ENCODE results near the gene MOGAT3. TPM values are rescaled to one million over a fixed set of nuclear protein-coding genes. Genes with fewer than 3 reads are reported as not detected.

Gene MOGAT3
- total RNA-seq, 2 experiments from 2014 or later, result not detected

GRCh38 chr7:101189109-101189508 is 11.7 kb downstream of the MOGAT3 start:
- Mint-ChIP-seq H3K27me3 (peaks cover 13% of the 10 kb centered on the region), H3K4me1 (peaks cover 2% of the 10 kb centered on the region), H3K27ac (no peak overlapping the region), H3K9me3 (no peaks in the 10 kb centered on the region), H3K4me3 (no peak overlapping the region), H3K36me3 (ENCODE audit: low read depth) (no peaks in the 10 kb centered on the region)
- CTCF ChIA-PET, result no interaction called here
- DNase-seq, result no peak
- POLR2A ChIA-PET, result no interaction called here

- ChIA-PET CTCF (interaction anchor here (0.5 to 0.6 kb wide), 2 partner anchors 17 to 63 kb away, joined by 3 read pairs; no protein-coding TSS in a partner anchor), POLR2A (no interaction called here)
- H3K4me1 Mint-ChIP-seq, result peaks cover 5% of the 10 kb centered on the region
- H3K36me3 Mint-ChIP-seq (ENCODE audit: low read depth), result no peaks in the 10 kb centered on the region
- no peak overlapping the region for H3K27ac Mint-ChIP-seq
- H3K9me3 Mint-ChIP-seq, result no peaks in the 10 kb centered on the region
- no peak for DNase-seq
- H3K27me3 Mint-ChIP-seq, result peaks cover 18% of the 10 kb centered on the region
- H3K4me3 Mint-ChIP-seq, result no peak overlapping the region
These were observed 13.9 kb downstream of the MOGAT3 start for GRCh38 chr7:101186844-101187428.

DNA sequence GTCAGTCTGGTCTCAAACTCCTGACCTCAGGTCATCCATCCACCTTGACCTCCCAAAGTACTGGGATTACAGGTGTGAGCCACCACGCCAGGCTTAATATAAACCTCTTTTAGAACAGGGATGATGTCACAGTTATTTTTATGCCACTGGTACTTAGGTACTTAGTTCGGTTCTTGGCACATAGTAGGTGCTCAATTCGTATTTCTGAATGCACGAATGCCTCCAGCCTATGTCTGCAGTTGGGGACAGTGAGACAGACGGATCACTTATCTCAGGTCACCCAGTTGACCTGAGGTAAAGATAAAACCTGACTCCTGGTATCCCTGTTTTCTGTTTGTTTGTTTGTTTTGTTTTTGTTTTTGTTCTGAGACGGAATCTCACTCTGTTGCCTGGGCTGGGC is 14.6 kb downstream of the MOGAT3 start:
- Mint-ChIP-seq H3K36me3 (ENCODE audit: low read depth) (no peaks in the 10 kb centered on the region), H3K27ac (no peak overlapping the region), H3K4me1 (peaks cover 5% of the 10 kb centered on the region), H3K27me3 (peaks cover 19% of the 10 kb centered on the region), H3K4me3 (no peak overlapping the region), H3K9me3 (no peaks in the 10 kb centered on the region)
- ChIA-PET POLR2A (no interaction called here), CTCF (no interaction called here)
- no peak for DNase-seq

- H3K4me1 Mint-ChIP-seq, result peaks cover 5% of the 10 kb centered on the region
- H3K4me3 Mint-ChIP-seq, result no peak overlapping the region
- POLR2A ChIA-PET, result no interaction called here
- no peak overlapping the region for H3K27ac Mint-ChIP-seq
- peaks cover 26% of the 10 kb centered on the region for H3K27me3 Mint-ChIP-seq
- H3K36me3 Mint-ChIP-seq (ENCODE audit: low read depth), result no peaks in the 10 kb centered on the region
- no peaks in the 10 kb centered on the region for H3K9me3 Mint-ChIP-seq
- no peak for DNase-seq
- CTCF ChIA-PET, result interaction anchor here (0.8 to 1.8 kb wide), 2 partner anchors 10 to 46 kb away, joined by 3 to 6 read pairs; no protein-coding TSS in a partner anchor
These were observed 15.5 kb downstream of the MOGAT3 start for GRCh38 chr7:101185258-101185839.

GRCh38 chr7:101180130-101180755 is 20.6 kb downstream of the MOGAT3 start, which contains the start of gene NAT16:
NAT16 (minus strand) TSS chr7:101180293; CDS start chr7:101174807, 5,486 bp downstream.
- POLR2A ChIA-PET, result no interaction called here
- no peak within 1 kb of the TSS for H3K4me3 Mint-ChIP-seq
- peaks cover 9% of the 10 kb centered on the region for H3K4me1 Mint-ChIP-seq
- no peaks in the 10 kb centered on the region for H3K9me3 Mint-ChIP-seq
- H3K27ac Mint-ChIP-seq, result no peak within 1 kb of the TSS
- CTCF ChIA-PET, result no interaction called here
- no peaks in the 10 kb centered on the region for H3K36me3 Mint-ChIP-seq (ENCODE audit: low read depth)
- DNase-seq, result no peak
- peaks cover 63% of the 10 kb centered on the region for H3K27me3 Mint-ChIP-seq

GRCh38 chr7:101179713-101180112 is 21.1 kb downstream of the MOGAT3 start:
- peaks cover 9% of the 10 kb centered on the region for H3K4me1 Mint-ChIP-seq
- no peaks in the 10 kb centered on the region for H3K36me3 Mint-ChIP-seq (ENCODE audit: low read depth)
- no peak overlapping the region for H3K27ac Mint-ChIP-seq
- peaks cover 67% of the 10 kb centered on the region for H3K27me3 Mint-ChIP-seq
- ChIA-PET CTCF (no interaction called here), POLR2A (no interaction called here)
- no peak for DNase-seq
- H3K4me3 Mint-ChIP-seq, result no peak overlapping the region
- H3K9me3 Mint-ChIP-seq, result no peaks in the 10 kb centered on the region

GRCh38 chr7:101179117-101179516 is 21.7 kb downstream of the MOGAT3 start:
- DNase-seq, result no peak
- ChIA-PET CTCF (interaction anchor here (0.6 kb wide), 1 partner anchor 44 kb away, joined by 3 read pairs; no protein-coding TSS in a partner anchor), POLR2A (no interaction called here)
- H3K9me3 Mint-ChIP-seq, result no peaks in the 10 kb centered on the region
- no peaks in the 10 kb centered on the region for H3K36me3 Mint-ChIP-seq (ENCODE audit: low read depth)
- peak overlapping the region; percentile 50 for H3K27ac Mint-ChIP-seq
- peaks cover 13% of the 10 kb centered on the region for H3K4me1 Mint-ChIP-seq
- H3K27me3 Mint-ChIP-seq, result peaks cover 70% of the 10 kb centered on the region
- H3K4me3 Mint-ChIP-seq, result no peak overlapping the region

GRCh38 chr7:101177644-101178043 is 23.2 kb downstream of the MOGAT3 start:
- no peak overlapping the region for H3K4me3 Mint-ChIP-seq
- peaks cover 81% of the 10 kb centered on the region for H3K27me3 Mint-ChIP-seq
- ChIA-PET POLR2A (no interaction called here), CTCF (interaction anchor here (0.9 to 3.1 kb wide), 2 partner anchors 20 to 34 kb away, joined by 4 to 10 read pairs; no protein-coding TSS in a partner anchor)
- H3K4me1 Mint-ChIP-seq, result peaks cover 20% of the 10 kb centered on the region
- no peaks in the 10 kb centered on the region for H3K9me3 Mint-ChIP-seq
- no peak for DNase-seq
- H3K36me3 Mint-ChIP-seq (ENCODE audit: low read depth), result no peaks in the 10 kb centered on the region
- no peak overlapping the region for H3K27ac Mint-ChIP-seq

- DNase-seq, result no peak
- Mint-ChIP-seq H3K9me3 (no peaks in the 10 kb centered on the region), H3K4me1 (peaks cover 29% of the 10 kb centered on the region), H3K36me3 (ENCODE audit: low read depth) (no peaks in the 10 kb centered on the region), H3K27ac (no peak overlapping the region), H3K4me3 (no peak overlapping the region), H3K27me3 (peaks cover 83% of the 10 kb centered on the region)
- ChIA-PET CTCF (interaction anchor here (3.1 to 3.6 kb wide), 2 partner anchors 10 to 32 kb away, joined by 10 to 13 read pairs; partner anchors contain the start of gene VGF), POLR2A (no interaction called here)
These were observed 25.2 kb downstream of the MOGAT3 start for GRCh38 chr7:101175664-101176063.

DNA sequence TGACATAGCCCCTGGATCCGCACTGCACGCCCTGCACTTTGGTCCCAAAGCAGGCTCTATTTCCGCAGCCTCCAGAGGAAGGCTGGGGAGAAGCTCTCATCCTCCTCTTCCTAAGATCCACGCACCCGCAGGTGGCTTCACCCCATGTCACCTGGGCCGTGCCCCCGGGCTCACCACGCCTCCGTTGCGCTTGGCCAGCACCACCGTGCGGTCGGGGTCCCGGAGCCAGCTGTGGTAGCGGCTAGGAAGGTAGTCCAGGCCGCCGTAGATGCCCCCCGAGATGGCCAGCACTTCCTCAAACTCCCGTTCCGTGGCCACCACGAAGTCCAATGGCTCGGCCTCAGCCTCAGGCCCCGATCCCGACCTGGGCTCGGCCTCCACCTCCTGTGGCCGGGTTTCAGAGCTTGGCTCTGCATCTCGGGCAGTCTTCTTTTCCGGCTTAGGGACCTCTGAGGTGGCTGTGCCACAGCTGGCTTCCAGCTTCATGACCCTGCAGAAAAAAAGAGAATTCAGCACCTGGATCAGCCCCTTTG is 26.4 kb downstream of the MOGAT3 start:
- ChIA-PET CTCF (interaction anchor here (0.6 to 3.6 kb wide), 9 partner anchors 8 to 671 kb away, joined by 3 to 15 read pairs (median 4); partner anchors contain the start of gene VGF), POLR2A (no interaction called here)
- H3K9me3 Mint-ChIP-seq, result no peaks in the 10 kb centered on the region
- H3K4me3 Mint-ChIP-seq, result peak overlapping the region; percentile 59
- no peak overlapping the region for H3K27ac Mint-ChIP-seq
- no peaks in the 10 kb centered on the region for H3K36me3 Mint-ChIP-seq (ENCODE audit: low read depth)
- DNase-seq, result no peak
- H3K4me1 Mint-ChIP-seq, result peaks cover 40% of the 10 kb centered on the region
- peaks cover 90% of the 10 kb centered on the region for H3K27me3 Mint-ChIP-seq

GRCh38 chr7:101173752-101174244 is 27.0 kb downstream of the MOGAT3 start:
- peak; percentile 69 for DNase-seq
- ChIA-PET POLR2A (no interaction called here), CTCF (interaction anchor here (0.6 to 3.6 kb wide), 10 partner anchors 9 to 670 kb away, joined by 3 to 15 read pairs (median 4); partner anchors contain the start of gene VGF)
- Mint-ChIP-seq H3K4me3 (peak overlapping the region; percentile 59), H3K9me3 (no peaks in the 10 kb centered on the region), H3K36me3 (ENCODE audit: low read depth) (no peaks in the 10 kb centered on the region), H3K4me1 (peaks cover 41% of the 10 kb centered on the region), H3K27me3 (peaks cover 89% of the 10 kb centered on the region), H3K27ac (peak overlapping the region; percentile 9)

GRCh38 chr7:101172854-101173751 is 27.7 kb downstream of the MOGAT3 start:
- Mint-ChIP-seq H3K27me3 (peaks cover 88% of the 10 kb centered on the region), H3K27ac (peak overlapping the region; percentile 79), H3K4me1 (peaks cover 44% of the 10 kb centered on the region), H3K36me3 (ENCODE audit: low read depth) (no peaks in the 10 kb centered on the region), H3K9me3 (no peaks in the 10 kb centered on the region), H3K4me3 (no peak overlapping the region)
- no peak for DNase-seq
- ChIA-PET POLR2A (no interaction called here), CTCF (interaction anchor here (0.7 to 3.6 kb wide), 9 partner anchors 8 to 468 kb away, joined by 3 to 15 read pairs (median 3); partner anchors contain the start of genes AP1S1 and VGF)

Data from activated CD4-positive, alpha-beta T cell treated with anti-CD3 and anti-CD28 coated beads, Interleukin-2, amount 10 ng/mL, durations not matched to agents 7 days and 5 days (primary cell).